Measurements from ENCODE around the gene ACTC1.

GRCh38 chr15:34773917-34774316, 21.4 kb downstream of the ACTC1 start:
- TF ChIP-seq FOXA1 (IDR thresholded peaks at IDR 0.05) (no peak), ARNT (IDR thresholded peaks at IDR 0.05) (no peak), SP1 (IDR thresholded peaks at IDR 0.05) (no peak), L3MBTL2 (conservative IDR thresholded peaks at IDR 0.05) (no peak), TARDBP (IDR thresholded peaks at IDR 0.05) (no peak), BHLHE40 (IDR thresholded peaks at IDR 0.05; ENCODE audit: borderline replicate concordance) (no peak), HDGF (IDR thresholded peaks at IDR 0.05; ENCODE audit: borderline replicate concordance) (no peak), ZNF384 (IDR thresholded peaks at IDR 0.05) (no peak), FOXM1 (IDR thresholded peaks at IDR 0.05; ENCODE audit: borderline replicate concordance) (no peak)
- TF ChIP-seq, protein P1, sequence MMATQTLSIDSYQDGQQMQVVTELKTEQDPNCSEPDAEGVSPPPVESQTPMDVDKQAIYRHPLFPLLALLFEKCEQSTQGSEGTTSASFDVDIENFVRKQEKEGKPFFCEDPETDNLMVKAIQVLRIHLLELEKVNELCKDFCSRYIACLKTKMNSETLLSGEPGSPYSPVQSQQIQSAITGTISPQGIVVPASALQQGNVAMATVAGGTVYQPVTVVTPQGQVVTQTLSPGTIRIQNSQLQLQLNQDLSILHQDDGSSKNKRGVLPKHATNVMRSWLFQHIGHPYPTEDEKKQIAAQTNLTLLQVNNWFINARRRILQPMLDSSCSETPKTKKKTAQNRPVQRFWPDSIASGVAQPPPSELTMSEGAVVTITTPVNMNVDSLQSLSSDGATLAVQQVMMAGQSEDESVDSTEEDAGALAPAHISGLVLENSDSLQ (IDR thresholded peaks at IDR 0.05): no peak
